SH-SY5Y (cell line): ENCODE results near the gene FUOM.

Source experiments
- GATA2 ChIP-seq: IDR thresholded peaks from 2 replicates; pipeline ENCODE4 v1.6.1; 2011; ENCODE audit warnings: mild to moderate bottlenecking, low read depth, low read length
- GATA3 ChIP-seq: IDR thresholded peaks from 2 replicates; pipeline ENCODE4 v1.6.1; 2011; ENCODE audit warnings: low read depth, mild to moderate bottlenecking, low read length, moderate library complexity

GRCh38 chr10:133312016-133312768 lies 45.6 kb downstream of the FUOM start:
- TF ChIP-seq GATA2 (no peak), GATA3 (no peak)
